HEK293 (cell line): Measurements from ENCODE around the gene ZNF530.

Experiments used
- ATF2 ChIP-seq: fragments of 450-650 bp; formaldehyde crosslinking; IDR thresholded peaks from 2 replicates; pipeline ENCODE4 v1.5.1; 2016; ENCODE audit warnings: missing biosample characterization, missing genetic modification characterization, low read depth
- BCL11B ChIP-seq: fragments of 450-650 bp; formaldehyde crosslinking; IDR thresholded peaks from 2 replicates; pipeline ENCODE4 v1.5.1; 2016; ENCODE audit warnings: low read depth, missing biosample characterization, missing genetic modification characterization
- HOXD13 ChIP-seq: sonication (generic); formaldehyde crosslinking; IDR thresholded peaks from 2 replicates; pipeline ENCODE4 v1.8.0; 2022; ENCODE audit warnings: missing genetic modification reagents, borderline replicate concordance
- KLF1 ChIP-seq: fragments of 450-650 bp; formaldehyde crosslinking; IDR thresholded peaks from 2 replicates; pipeline ENCODE4 v1.5.1; 2016; ENCODE audit warnings: missing biosample characterization, missing genetic modification characterization
- KLF7 ChIP-seq: fragments of 450-650 bp; formaldehyde crosslinking; IDR thresholded peaks from 2 replicates; pipeline ENCODE4 v1.5.1; 2016; ENCODE audit warnings: missing biosample characterization, missing genetic modification characterization, borderline replicate concordance
- PRDM4 ChIP-seq: fragments of 450-650 bp; formaldehyde crosslinking; IDR thresholded peaks from 2 replicates; pipeline ENCODE4 v1.5.1; 2017; ENCODE audit warnings: missing biosample characterization, missing genetic modification characterization
- ZBTB17 ChIP-seq: fragments of 450-650 bp; formaldehyde crosslinking; IDR thresholded peaks from 2 replicates; pipeline ENCODE4 v1.5.1; 2016; ENCODE audit warnings: missing biosample characterization, missing genetic modification characterization
- ZBTB21 ChIP-seq: fragments of 450-650 bp; formaldehyde crosslinking; IDR thresholded peaks from 2 replicates; pipeline ENCODE4 v1.5.1; 2017; ENCODE audit warnings: missing biosample characterization, missing genetic modification characterization
- ZFHX2 ChIP-seq: fragments of 450-650 bp; formaldehyde crosslinking; conservative IDR thresholded peaks from 2 replicates; pipeline ENCODE4 v1.5.1; 2016; ENCODE audit warnings: missing biosample characterization, missing genetic modification characterization
- ZNF16 ChIP-seq: fragments of 450-650 bp; formaldehyde crosslinking; IDR thresholded peaks from 2 replicates; pipeline ENCODE4 v1.5.1; 2016; ENCODE audit warnings: low read depth, missing biosample characterization, missing genetic modification characterization
- ZNF214 ChIP-seq: fragments of 450-650 bp; formaldehyde crosslinking; IDR thresholded peaks from 2 replicates; pipeline ENCODE4 v1.5.1; 2017; ENCODE audit warnings: missing biosample characterization, mild to moderate bottlenecking, missing genetic modification characterization, borderline replicate concordance
- ZNF248 ChIP-seq: fragments of 450-650 bp; formaldehyde crosslinking; IDR thresholded peaks from 2 replicates; pipeline ENCODE4 v1.5.1; 2017; ENCODE audit warnings: missing biosample characterization, missing genetic modification characterization
- ZNF292 ChIP-seq: fragments of 450-650 bp; formaldehyde crosslinking; IDR thresholded peaks from 2 replicates; pipeline ENCODE4 v1.5.1; 2016; ENCODE audit warnings: low read depth, missing biosample characterization, missing genetic modification characterization, borderline replicate concordance
- ZNF311 ChIP-seq: fragments of 450-650 bp; formaldehyde crosslinking; IDR thresholded peaks from 2 replicates; pipeline ENCODE4 v1.5.1; 2017; ENCODE audit warnings: missing biosample characterization, missing genetic modification characterization, borderline replicate concordance
- ZNF324 ChIP-seq: fragments of 450-650 bp; formaldehyde crosslinking; IDR thresholded peaks from 2 replicates; pipeline ENCODE4 v1.5.1; 2016; ENCODE audit warnings: missing biosample characterization, missing genetic modification characterization
- ZNF335 ChIP-seq: fragments of 450-650 bp; formaldehyde crosslinking; conservative IDR thresholded peaks from 2 replicates; pipeline ENCODE4 v1.5.1; 2016; ENCODE audit warnings: missing biosample characterization, missing genetic modification characterization
- ZNF37A ChIP-seq: fragments of 450-650 bp; IDR thresholded peaks from 2 replicates; pipeline ENCODE4 v1.5.1; 2018; ENCODE audit warnings: missing biosample characterization, missing genetic modification characterization
- ZNF391 ChIP-seq: fragments of 450-650 bp; formaldehyde crosslinking; IDR thresholded peaks from 2 replicates; pipeline ENCODE4 v1.5.1; 2016; ENCODE audit warnings: low read depth, missing biosample characterization, missing genetic modification characterization, borderline replicate concordance
- ZNF426 ChIP-seq: fragments of 450-650 bp; formaldehyde crosslinking; IDR thresholded peaks from 2 replicates; pipeline ENCODE4 v1.5.1; 2017; ENCODE audit warnings: missing biosample characterization, missing genetic modification characterization, mild to moderate bottlenecking, inconsistent platforms, moderate library complexity
- ZNF473 ChIP-seq: fragments of 450-650 bp; formaldehyde crosslinking; IDR thresholded peaks from 2 replicates; pipeline ENCODE4 v1.5.1; 2017; ENCODE audit warnings: missing biosample characterization, missing genetic modification characterization
- ZNF48 ChIP-seq: fragments of 450-650 bp; formaldehyde crosslinking; IDR thresholded peaks from 2 replicates; pipeline ENCODE4 v1.5.1; 2016; ENCODE audit warnings: missing biosample characterization, missing genetic modification characterization
- ZNF514 ChIP-seq: fragments of 450-650 bp; formaldehyde crosslinking; IDR thresholded peaks from 2 replicates; pipeline ENCODE4 v1.5.1; 2016; ENCODE audit warnings: missing biosample characterization, missing genetic modification characterization
- ZNF529 ChIP-seq: fragments of 450-650 bp; formaldehyde crosslinking; IDR thresholded peaks from 2 replicates; pipeline ENCODE4 v1.5.1; 2017; ENCODE audit warnings: missing genetic modification characterization, missing biosample characterization; ENCODE audit not compliant: insufficient replicate concordance
- ZNF530 ChIP-seq: fragments of 450-650 bp; formaldehyde crosslinking; IDR thresholded peaks from 2 replicates; pipeline ENCODE4 v1.5.1; 2016; ENCODE audit warnings: low read depth, missing biosample characterization, missing genetic modification characterization
- ZNF555 ChIP-seq: fragments of 450-650 bp; formaldehyde crosslinking; conservative IDR thresholded peaks from 2 replicates; pipeline ENCODE4 v1.5.1; 2017; ENCODE audit warnings: missing biosample characterization, mild to moderate bottlenecking, missing genetic modification characterization, inconsistent platforms
- ZNF558 ChIP-seq: fragments of 450-650 bp; formaldehyde crosslinking; IDR thresholded peaks from 2 replicates; pipeline ENCODE4 v1.5.1; 2016; ENCODE audit warnings: missing biosample characterization, missing genetic modification characterization
- ZNF560 ChIP-seq: fragments of 450-650 bp; formaldehyde crosslinking; IDR thresholded peaks from 2 replicates; pipeline ENCODE4 v1.5.1; 2017; ENCODE audit warnings: missing biosample characterization, missing genetic modification characterization, borderline replicate concordance
- ZNF585B ChIP-seq: fragments of 450-650 bp; formaldehyde crosslinking; IDR thresholded peaks from 2 replicates; pipeline ENCODE4 v1.5.1; 2016; ENCODE audit warnings: missing biosample characterization, missing genetic modification characterization
- ZNF624 ChIP-seq: fragments of 450-650 bp; formaldehyde crosslinking; IDR thresholded peaks from 2 replicates; pipeline ENCODE4 v1.5.1; 2017; ENCODE audit warnings: missing biosample characterization, missing genetic modification characterization
- ZNF670 ChIP-seq: fragments of 450-650 bp; formaldehyde crosslinking; IDR thresholded peaks from 2 replicates; pipeline ENCODE4 v1.5.1; 2016; ENCODE audit warnings: missing biosample characterization, missing genetic modification characterization, low read depth
- ZNF677 ChIP-seq: fragments of 450-650 bp; IDR thresholded peaks from 2 replicates; pipeline ENCODE4 v1.5.0; 2018; ENCODE audit warnings: missing biosample characterization, mild to moderate bottlenecking, missing genetic modification characterization, moderate library complexity
- ZNF704 ChIP-seq: fragments of 450-650 bp; formaldehyde crosslinking; IDR thresholded peaks from 2 replicates; pipeline ENCODE4 v1.5.1; 2016; ENCODE audit warnings: missing biosample characterization, missing genetic modification characterization
- ZNF777 ChIP-seq: fragments of 450-650 bp; formaldehyde crosslinking; IDR thresholded peaks from 2 replicates; pipeline ENCODE4 v1.5.1; 2017; ENCODE audit warnings: missing biosample characterization, missing genetic modification characterization, borderline replicate concordance
- ZNF837 ChIP-seq: fragments of 450-650 bp; formaldehyde crosslinking; IDR thresholded peaks from 2 replicates; pipeline ENCODE4 v1.5.1; 2016; ENCODE audit warnings: missing biosample characterization, missing genetic modification characterization
- ZSCAN16 ChIP-seq: fragments of 450-650 bp; formaldehyde crosslinking; IDR thresholded peaks from 2 replicates; pipeline ENCODE4 v1.5.1; 2016; ENCODE audit warnings: missing biosample characterization, missing genetic modification characterization
- ZXDB ChIP-seq: fragments of 450-650 bp; formaldehyde crosslinking; IDR thresholded peaks from 2 replicates; pipeline ENCODE4 v1.5.1; 2016; ENCODE audit warnings: missing biosample characterization, missing genetic modification characterization

Gene ZNF530

GRCh38 chr19:57578487-57579205 is 21.0 kb upstream of the ZNF530 start, which contains the start of gene ZNF416 (continued):
- TF ChIP-seq PRDM4 (tag by site-specific recombination) (no peak), ZNF530 (tag by site-specific recombination) (no peak), ZNF311 (tag by site-specific recombination) (no peak), ZNF335 (peak; percentile 80), ZNF704 (no peak), ZNF558 (tag by site-specific recombination) (peak; percentile 12; the same call in 1 of the 2 replicates), ZNF48 (tag by site-specific recombination) (no peak), ZFHX2 (peak; percentile 53), ZSCAN16 (tag by site-specific recombination) (0 out of 2 replicates have a peak, but pooled peaks have one; percentile 23), ZNF214 (tag by site-specific recombination) (no peak), ZNF555 (tag by site-specific recombination) (no peak), BCL11B (tag by site-specific recombination) (no peak), ZNF529 (tag by site-specific recombination) (no peak), ZNF560 (tag by site-specific recombination) (no peak), HOXD13 (CRISPR knock-in tag) (no peak), ZNF391 (tag by site-specific recombination) (no peak), KLF7 (tag by site-specific recombination) (no peak), KLF1 (tag by site-specific recombination) (0 out of 2 replicates have a peak, but pooled peaks have one; percentile 25), ZNF585B (tag by site-specific recombination) (no peak), ATF2 (no peak), ZNF624 (tag by site-specific recombination) (no peak), ZNF777 (tag by site-specific recombination) (no peak), ZNF248 (tag by site-specific recombination) (no peak), ZBTB21 (tag by site-specific recombination) (no peak), ZNF292 (tag by site-specific recombination) (no peak), ZNF837 (tag by site-specific recombination) (no peak), ZNF514 (tag by site-specific recombination) (no peak), ZNF473 (no peak), ZNF324 (tag by site-specific recombination) (no peak), ZNF426 (tag by site-specific recombination) (no peak), ZNF670 (tag by site-specific recombination) (no peak), ZXDB (tag by site-specific recombination) (peak; percentile 55), ZNF16 (no peak), ZBTB17 (tag by site-specific recombination) (peak; percentile 63; the same call in 1 of the 2 replicates), ZNF677 (tag by site-specific recombination) (no peak), ZNF37A (tag by site-specific recombination) (no peak)
